GM12892 (cell line): Measurements from ENCODE around the gene GLTP. TPM values are rescaled to one million over a fixed set of nuclear protein-coding genes. Genes with fewer than 3 reads are reported as not detected.
"Not testable (repeated sequence)": the region's sequence is repeated elsewhere in the genome, so short reads cannot be mapped to it uniquely, and the experiment has no call there.

ENCODE experiments used
- DNase-seq: peaks from one replicate; pipeline ENCODE4 v3.0.0; 2011; ENCODE audit not compliant: insufficient read length
- FAIRE-seq: peaks from 2 replicates; lab custom pipeline; 2011; peaks lifted over from hg19 to GRCh38; lab: Jason Lieb, UNC
- POLR2A ChIP-seq: IDR thresholded peaks from 2 replicates; pipeline ENCODE4 v1.6.1; 2011; ENCODE audit warnings: low read depth, low read length, control low read depth
- POLR2AphosphoS5 ChIP-seq: IDR thresholded peaks from 2 replicates; pipeline ENCODE4 v1.6.1; 2011; ENCODE audit warnings: low read depth, low read length, control low read depth
- TAF1 ChIP-seq: IDR thresholded peaks from 2 replicates; pipeline ENCODE4 v1.6.1; 2011; ENCODE audit warnings: low read depth, mild to moderate bottlenecking, control low read depth, low read length, borderline replicate concordance
- polyA plus RNA-seq: library from polyadenylated mRNA; unstranded; fragments of >200 nt; gene quantifications from one replicate; pipeline ENCODE4 v1.2.1, GENCODE V29; 2012; ENCODE audit warnings: missing spikeins, inconsistent platforms; ENCODE audit not compliant: missing spikeins

GLTP gene, protein sequence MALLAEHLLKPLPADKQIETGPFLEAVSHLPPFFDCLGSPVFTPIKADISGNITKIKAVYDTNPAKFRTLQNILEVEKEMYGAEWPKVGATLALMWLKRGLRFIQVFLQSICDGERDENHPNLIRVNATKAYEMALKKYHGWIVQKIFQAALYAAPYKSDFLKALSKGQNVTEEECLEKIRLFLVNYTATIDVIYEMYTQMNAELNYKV
- 21.2 TPM for polyA plus RNA-seq

DNA sequence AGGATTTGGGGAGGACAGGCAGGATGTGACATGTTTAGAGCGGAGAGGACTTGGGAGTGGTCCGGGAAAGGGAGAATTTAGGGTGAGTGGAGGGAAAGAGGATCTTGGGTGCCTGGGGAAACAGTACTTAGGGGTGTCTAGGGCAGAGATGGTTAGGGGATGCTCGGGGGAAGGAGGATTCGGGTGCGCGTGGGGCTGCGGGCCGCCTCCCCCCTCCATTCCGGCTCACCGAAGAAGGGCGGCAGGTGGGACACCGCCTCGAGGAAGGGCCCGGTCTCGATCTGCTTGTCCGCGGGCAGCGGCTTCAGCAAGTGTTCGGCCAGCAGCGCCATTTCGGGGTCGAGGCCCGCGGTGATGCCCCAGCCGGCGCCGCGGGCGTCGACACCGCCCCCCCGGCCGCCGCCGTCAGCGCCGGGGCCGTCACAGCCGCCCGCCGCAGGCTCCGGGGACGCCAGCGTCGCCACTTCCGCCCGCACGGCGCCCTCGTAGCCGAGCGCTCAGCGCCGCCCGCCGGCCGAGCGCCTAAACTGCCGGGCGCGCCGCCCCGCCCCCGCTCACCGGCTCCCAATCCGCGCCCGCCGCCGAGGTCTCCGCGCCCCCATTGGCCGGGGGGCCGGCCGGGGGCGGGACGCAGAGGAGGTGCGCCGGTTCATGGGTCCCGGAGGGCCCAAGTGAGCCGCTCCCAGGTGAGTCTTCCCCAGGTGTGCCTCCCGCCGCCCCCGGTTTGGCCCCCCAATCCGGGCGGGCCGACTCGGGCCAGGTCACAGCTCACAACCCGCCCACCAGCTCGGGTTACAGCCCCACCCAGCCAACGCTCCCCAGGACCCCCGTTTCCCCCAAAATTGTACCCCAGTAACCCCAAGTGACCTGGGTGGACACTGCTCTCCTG is at the start of gene GLTP:
TSS of gene GLTP (minus strand) at position 499 of the 889 bp plus-strand sequence. CDS start at position 332, 167 bp downstream.
- TF ChIP-seq TAF1 (no peak), POLR2A (peak; percentile 20; the same call in 1 of the 2 replicates)
- DNase-seq (peak; percentile 97), FAIRE-seq (peak; percentile 88)

DNA sequence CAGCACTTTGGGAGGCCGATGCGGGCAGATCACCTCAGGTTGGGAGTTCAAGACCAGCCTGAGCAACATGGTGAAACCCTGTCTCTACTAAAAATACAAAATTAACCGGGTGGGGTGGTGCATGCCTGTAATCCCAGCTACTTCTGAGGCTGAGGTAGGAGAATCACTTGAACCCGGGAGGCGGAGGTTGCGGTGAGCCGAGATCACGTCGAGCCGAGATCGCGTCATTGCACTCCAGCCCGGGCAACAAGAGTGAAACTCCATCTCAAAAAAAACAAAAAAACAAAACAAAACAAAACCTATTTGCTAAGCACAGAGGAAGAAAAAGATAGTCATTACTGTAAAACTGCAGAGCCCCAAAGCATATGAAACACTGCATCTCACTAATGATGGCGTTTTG is 49.0 kb upstream of the GLTP start:
- FAIRE-seq, DNase-seq: not testable (repeated sequence)

DNA sequence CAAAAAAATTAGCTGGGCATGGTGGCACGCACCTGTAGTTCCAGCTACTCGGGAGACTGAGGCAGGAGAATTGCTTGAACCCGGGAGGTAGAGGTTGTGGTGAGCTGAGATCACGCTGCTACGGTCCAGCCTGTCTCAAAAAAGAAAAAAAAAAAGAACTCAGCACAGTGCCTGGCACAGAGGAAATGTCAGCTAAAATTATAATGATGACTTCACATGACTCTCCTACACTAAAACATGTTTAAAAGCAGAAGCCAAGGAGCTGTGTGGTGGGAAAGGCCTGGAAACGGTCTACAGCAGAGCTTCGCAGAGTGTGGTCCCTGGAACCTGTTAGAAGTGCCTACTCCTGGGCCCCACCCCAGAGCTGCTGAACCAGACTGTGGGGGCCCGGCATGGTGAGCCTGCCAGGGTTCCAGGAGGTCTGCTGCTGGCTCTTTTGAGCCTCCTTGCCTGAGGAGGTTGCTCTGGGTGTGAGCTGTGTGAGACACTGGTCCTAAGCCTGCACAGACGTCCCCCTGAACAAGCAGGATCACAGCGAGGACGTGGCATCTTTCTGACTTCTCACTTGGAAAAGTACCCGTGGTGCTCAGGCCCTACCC is 47.8 kb upstream of the GLTP start:
- FAIRE-seq = no peak
- DNase-seq = no peak

DNA sequence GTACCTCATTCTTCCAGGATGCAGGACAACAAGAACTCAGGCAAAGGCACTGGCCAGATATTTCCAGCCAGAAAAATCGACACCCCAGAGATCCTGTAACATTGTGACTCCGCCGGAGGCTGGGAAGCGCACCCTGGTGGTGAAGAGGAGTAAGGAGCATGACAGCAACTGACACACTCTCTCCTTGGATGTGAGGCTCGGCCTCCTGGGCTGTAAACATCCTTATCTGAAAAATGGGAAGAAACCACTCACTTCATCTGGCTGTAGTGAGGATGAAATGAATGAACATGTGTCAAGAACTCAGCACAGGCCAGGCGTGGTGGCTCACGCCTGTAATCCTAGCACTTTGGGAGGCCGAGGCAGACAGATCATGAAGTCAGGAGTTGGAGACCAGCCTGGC is 47.3 kb upstream of the GLTP start:
- no peak for DNase-seq
- TF ChIP-seq POLR2A (no peak), TAF1 (no peak), POLR2AphosphoS5 (no peak)
- no peak for FAIRE-seq

More for the DNA sequence above, 47.8 kb upstream of the GLTP start:
- no peak for TF ChIP-seq TAF1
- no peak for TF ChIP-seq POLR2A
- no peak for TF ChIP-seq POLR2AphosphoS5

DNA sequence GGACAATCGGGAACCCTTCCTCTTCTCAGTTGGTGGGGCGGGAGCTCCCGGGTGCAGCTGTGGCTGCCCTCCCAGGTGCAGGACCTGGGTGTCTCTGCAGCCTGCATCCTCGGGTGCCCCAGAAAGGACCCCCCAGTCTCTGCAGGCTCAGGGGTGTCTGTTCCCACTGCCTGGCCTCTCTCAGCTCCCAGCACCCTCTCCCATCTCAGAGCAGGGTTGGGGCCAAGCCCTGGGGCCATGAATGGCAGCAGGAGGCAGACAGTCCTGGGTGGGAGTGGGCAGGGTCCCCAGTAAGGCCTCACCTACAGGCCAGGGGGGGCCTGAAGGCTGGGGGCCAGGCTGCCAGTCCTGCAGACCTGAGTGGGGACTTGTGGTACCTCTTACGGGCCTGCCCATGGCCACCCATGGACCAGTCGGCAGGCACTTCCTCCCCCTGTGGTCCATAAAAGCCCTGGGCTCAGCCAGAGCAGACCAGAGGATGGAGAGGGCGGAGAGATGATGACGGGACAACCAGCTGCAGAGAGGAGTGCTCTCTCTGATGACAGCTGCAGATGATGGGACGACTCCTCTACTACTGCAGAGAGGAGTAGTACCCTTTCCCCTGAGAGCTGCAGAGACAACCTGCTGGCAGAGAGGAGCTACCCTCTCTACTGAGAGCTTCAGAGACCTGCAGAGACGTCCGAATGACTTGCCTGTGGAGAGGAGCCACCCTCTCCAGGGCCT is 46.3 kb upstream of the GLTP start:
- FAIRE-seq = no peak
- no peak for DNase-seq
- no peak for TF ChIP-seq POLR2AphosphoS5
- no peak for TF ChIP-seq TAF1
- no peak for TF ChIP-seq POLR2A

DNA sequence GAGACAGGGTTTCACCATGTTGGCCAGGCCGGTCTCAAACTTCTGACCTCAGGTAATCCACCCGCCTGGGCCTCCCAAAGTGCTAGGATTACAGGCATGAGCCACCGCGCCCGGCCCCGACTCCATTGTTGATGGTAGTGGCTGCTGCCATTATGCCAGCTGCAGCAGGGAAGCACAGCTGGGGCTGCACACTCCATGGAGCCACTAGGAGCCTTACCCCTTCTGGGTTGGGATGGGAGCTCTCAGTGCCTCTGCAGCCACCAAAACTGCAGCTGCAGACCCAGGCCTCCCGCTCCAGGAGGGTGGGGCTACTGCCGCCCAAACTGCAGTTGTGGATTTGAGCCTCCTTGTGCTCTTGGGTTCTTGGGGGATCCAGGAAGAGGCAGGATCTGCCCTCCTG is 45.7 kb upstream of the GLTP start:
- TF ChIP-seq POLR2AphosphoS5 = no peak
- TF ChIP-seq POLR2A = no peak
- no peak for TF ChIP-seq TAF1
- FAIRE-seq = no peak
- DNase-seq = no peak

DNA sequence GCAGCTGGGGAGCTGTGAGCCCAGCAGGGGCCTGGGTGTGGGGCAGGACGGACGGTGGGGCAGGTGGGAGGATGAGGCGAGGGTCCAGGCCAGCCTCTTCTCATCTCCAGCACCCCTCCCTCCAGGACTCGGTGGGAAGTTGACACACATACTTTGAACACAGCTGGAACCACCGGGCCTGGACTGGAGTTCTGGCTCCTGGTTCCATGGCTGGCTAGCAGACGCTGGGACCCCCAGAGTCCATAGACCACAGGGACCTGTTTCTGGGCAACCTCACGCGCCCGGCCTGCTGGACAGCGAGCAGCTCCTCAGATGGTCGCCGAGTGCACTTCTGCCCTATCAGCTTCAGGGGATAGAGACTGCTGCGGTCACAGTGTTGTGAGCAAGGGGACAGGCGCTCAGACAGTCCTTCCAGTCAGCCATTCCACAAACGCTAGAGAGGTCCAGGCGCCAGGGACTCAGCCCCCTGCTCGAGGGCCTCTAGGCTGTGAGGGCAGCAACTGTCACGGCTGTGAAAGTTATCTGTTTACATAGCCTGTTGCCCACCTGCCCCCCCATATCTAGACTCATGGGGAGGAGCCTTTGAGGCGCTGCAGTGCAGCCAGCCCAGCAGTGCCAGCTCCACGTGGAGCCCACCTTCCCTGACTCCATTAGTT is 45.0 kb upstream of the GLTP start:
- DNase-seq = no peak
- FAIRE-seq = no peak
- TF ChIP-seq POLR2AphosphoS5 = no peak

DNA sequence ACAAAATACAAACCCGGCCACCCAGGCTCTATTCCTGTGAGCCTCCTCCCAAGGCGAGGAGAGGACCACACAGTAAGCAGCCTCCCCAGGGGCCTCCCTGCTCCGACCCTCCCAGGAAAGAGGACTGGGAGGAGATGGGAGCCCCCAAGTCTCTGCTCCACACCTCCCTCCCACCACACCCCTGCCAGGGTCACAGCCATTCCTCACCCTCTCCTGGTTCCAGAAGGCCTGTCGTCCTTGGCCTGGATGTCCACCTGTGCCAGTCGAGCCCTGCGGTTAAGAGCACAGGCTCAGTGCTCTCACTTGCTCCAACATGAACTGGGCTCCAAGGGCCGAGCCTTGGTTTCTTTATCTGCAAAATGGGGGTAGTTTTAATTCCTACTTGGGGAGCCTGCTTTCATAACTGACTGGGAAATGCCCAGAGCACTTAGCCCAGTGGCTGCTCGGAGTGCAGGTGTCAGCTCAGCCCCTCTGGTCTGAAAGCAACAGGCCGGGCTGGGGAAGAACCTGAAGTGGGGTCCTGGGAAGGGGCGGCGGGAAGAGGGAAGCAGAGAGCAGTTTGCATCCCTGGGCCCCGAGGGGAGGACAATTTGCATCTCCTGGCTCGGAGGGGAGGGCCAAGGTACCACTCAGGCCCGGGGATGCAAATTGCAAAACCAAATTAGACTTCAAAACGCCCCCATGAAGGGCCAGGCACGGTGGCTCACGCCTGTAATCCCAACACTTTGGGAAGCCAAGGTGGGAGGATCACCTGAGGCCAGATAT is 43.3 kb upstream of the GLTP start:
- no peak for FAIRE-seq
- DNase-seq = no peak
- TF ChIP-seq POLR2AphosphoS5 (no peak), POLR2A (no peak), TAF1 (no peak)

DNA sequence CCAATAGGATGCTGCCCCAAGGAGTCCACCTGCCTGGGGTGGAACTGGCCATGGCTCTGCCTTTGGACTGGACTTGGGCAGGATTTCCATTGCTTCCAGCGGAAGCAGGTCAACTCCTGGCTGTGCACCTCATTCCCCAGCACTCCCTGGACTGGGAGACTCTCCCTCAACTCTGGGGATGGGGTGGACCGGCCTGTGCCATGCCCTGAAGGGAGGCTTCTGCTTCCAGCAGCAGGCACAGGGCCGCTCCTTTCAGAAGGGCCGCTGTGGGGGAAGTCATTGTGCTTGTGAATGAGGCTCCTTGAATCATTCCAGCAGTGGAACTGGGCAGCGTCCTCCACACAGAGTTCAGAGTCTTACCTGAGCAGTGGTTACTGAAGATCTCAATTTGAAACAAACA is 42.7 kb upstream of the GLTP start:
- TF ChIP-seq POLR2A (no peak), POLR2AphosphoS5 (no peak), TAF1 (no peak)
- FAIRE-seq (no peak), DNase-seq (no peak)

DNA sequence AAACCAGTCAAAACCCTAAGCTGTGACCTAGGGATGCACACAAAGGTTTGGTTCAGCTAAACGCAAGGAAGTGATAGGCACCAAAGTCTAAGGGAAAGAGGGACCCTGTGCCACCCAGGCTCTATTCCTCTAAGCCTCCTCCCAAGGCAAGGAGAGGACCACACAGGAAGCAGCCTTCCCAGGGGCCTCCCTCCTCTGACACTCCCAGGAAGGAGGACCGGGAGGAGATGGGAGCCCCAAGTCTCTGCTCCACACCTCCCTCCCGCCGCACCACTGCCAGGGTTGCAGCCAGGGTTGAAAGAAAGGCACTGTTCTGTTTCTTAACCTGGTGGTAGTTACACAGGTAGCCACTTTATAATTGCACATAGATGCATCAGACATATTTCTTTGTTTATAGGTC is 41.6 kb upstream of the GLTP start:
- DNase-seq = no peak
- TF ChIP-seq POLR2A (no peak), POLR2AphosphoS5 (no peak), TAF1 (no peak)
- no peak for FAIRE-seq

DNA sequence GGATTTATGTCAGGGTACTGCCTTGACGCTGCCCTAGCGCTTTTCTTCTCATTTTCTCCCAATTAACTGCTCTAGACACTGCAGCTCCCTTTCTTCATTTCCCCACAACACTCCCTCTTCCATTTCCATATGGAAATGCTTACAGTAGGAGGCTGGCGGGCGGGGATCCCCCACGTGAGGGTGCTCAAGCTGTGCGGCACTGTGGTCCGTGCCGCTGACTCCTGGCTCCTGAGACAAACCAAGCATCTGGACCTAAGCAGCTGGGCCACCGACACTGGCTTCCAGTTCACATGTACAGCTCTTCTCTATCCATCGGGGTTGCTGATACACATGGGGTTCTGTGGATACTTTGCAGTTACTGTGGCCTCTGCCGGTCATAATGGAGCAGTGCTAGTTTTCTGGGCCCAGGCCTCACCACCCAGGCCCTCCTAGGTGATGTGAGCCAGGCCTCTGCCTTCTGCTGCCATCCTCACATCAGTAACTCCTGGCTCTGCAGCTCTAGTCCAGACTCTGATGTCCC is 40.0 kb upstream of the GLTP start:
- no peak for FAIRE-seq
- TF ChIP-seq POLR2AphosphoS5 (no peak), TAF1 (no peak), POLR2A (no peak)

More for the DNA sequence above, 40.0 kb upstream of the GLTP start:
- DNase-seq = no peak
